CD14-positive monocyte (primary cell): ENCODE measurements around the gene PIK3R4. TPM values are rescaled to one million over a fixed set of nuclear protein-coding genes. Genes with fewer than 3 reads are reported as not detected.

Experiments
- DNase-seq, 3 donors: peaks; one replicate each; pipeline ENCODE4 v3.0.0-alpha.2; 2011 to 2022
- H2AFZ ChIP-seq: 2 replicates; pipeline ENCODE4 v1.6.0; 2012; ENCODE audit warnings: mild to moderate bottlenecking, low read depth, low read length, inconsistent platforms; ENCODE audit not compliant: insufficient read depth, poor library complexity, severe bottlenecking
- H3K27ac ChIP-seq, 2 donors: 1 replicate in 1 of 2; 2 replicates in 1 of 2; pipeline ENCODE4 v1.5.1; 2012 to 2013; ENCODE audit warnings: low read length in 2 of 2, control low read depth in 1 of 2, inconsistent platforms in 1 of 2, low read depth in 1 of 2, mild to moderate bottlenecking in 1 of 2
- H3K27me3 ChIP-seq, 2 donors: one replicate each; pipeline versions ENCODE4 v1.6.0 to v1.6.1; 2011 to 2013; ENCODE audit warnings: low read length in 2 of 2; ENCODE audit not compliant: control insufficient read depth in 2 of 2, insufficient read depth in 2 of 2
- H3K36me3 ChIP-seq, 2 donors: replicated peaks in 1 of 2; 1 replicate in 1 of 2; 2 replicates in 1 of 2; pipeline versions ENCODE4 v1.5.1 to v1.6.1; 2012 to 2013; ENCODE audit warnings: low read length in 2 of 2, control low read depth in 1 of 2, inconsistent platforms in 1 of 2, mild to moderate bottlenecking in 1 of 2; ENCODE audit not compliant: insufficient read depth in 2 of 2, control insufficient read depth in 1 of 2
- H3K4me1 ChIP-seq, 2 donors: 1 replicate in 1 of 2; 2 replicates in 1 of 2; pipeline versions ENCODE4 v1.5.1 to v1.6.1; 2012 to 2013; ENCODE audit warnings: low read length in 2 of 2, control low read depth in 1 of 2, inconsistent platforms in 1 of 2, mild to moderate bottlenecking in 1 of 2, moderate library complexity in 1 of 2; ENCODE audit not compliant: insufficient read depth in 2 of 2, control insufficient read depth in 1 of 2
- H3K4me2 ChIP-seq: replicated peaks from 2 replicates; pipeline ENCODE3; 2012; ENCODE audit warnings: low read length, moderate library complexity, mild to moderate bottlenecking; ENCODE audit not compliant: poor library complexity, severe bottlenecking; ENCODE audit errors: extremely low read depth
- H3K4me3 ChIP-seq, 3 experiments: fragments of 200-600 bp in 1 of 3; sonication (generic) in 1 of 3; replicated peaks in 1 of 3; 1 replicate in 2 of 3; 2 replicates in 1 of 3; pipeline ENCODE4 v1.5.1; 2011 to 2013; ENCODE audit warnings: low read length in 3 of 3, mild to moderate bottlenecking in 3 of 3, control low read depth in 2 of 3, low read depth in 2 of 3, inconsistent platforms in 1 of 3, moderate library complexity in 1 of 3
- H3K79me2 ChIP-seq: 2 replicates; pipeline ENCODE4 v1.6.0; 2012; ENCODE audit warnings: mild to moderate bottlenecking, control low read depth, inconsistent platforms, low read length, moderate library complexity; ENCODE audit not compliant: insufficient read depth
- H3K9ac ChIP-seq: 2 replicates; pipeline ENCODE4 v1.6.0; 2017; ENCODE audit warnings: low read length, mild to moderate bottlenecking; ENCODE audit not compliant: insufficient read depth, poor library complexity, severe bottlenecking
- H3K9me3 ChIP-seq, 2 donors: replicated peaks in 1 of 2; 1 replicate in 1 of 2; 2 replicates in 1 of 2; pipeline versions ENCODE4 v1.5.1 to v1.6.1; 2012 to 2013; ENCODE audit warnings: low read length in 2 of 2, control low read depth in 1 of 2; ENCODE audit not compliant: control insufficient read depth in 1 of 2, insufficient read depth in 1 of 2
- H4K20me1 ChIP-seq: 2 replicates; pipeline ENCODE4 v1.6.0; 2012; ENCODE audit warnings: mild to moderate bottlenecking, low read length, control low read depth, moderate library complexity; ENCODE audit not compliant: insufficient read depth
- H3K27ac Mint-ChIP-seq, 7 donors: one replicate each; pipeline ENCODE4 v1.8.0; 2020; ENCODE audit warnings: mild to moderate bottlenecking in 7 of 7, mixed read lengths in 7 of 7, moderate library complexity in 6 of 7, inconsistent platforms in 2 of 7
- H3K27me3 Mint-ChIP-seq, 3 donors: one replicate each; pipeline ENCODE4 v1.8.0; 2021 to 2022; ENCODE audit warnings: low read depth in 3 of 3, mild to moderate bottlenecking in 3 of 3, mixed read lengths in 3 of 3, moderate library complexity in 3 of 3, inconsistent platforms in 1 of 3
- H3K36me3 Mint-ChIP-seq, 2 donors: one replicate each; pipeline ENCODE4 v1.8.0; 2020; ENCODE audit warnings: mixed read lengths in 2 of 2, inconsistent platforms in 1 of 2, mild to moderate bottlenecking in 1 of 2
- H3K4me1 Mint-ChIP-seq: one replicate; pipeline ENCODE4 v1.8.0; 2020; ENCODE audit warnings: mild to moderate bottlenecking, mixed read lengths
- H3K4me3 Mint-ChIP-seq, 2 donors: one replicate each; pipeline ENCODE4 v1.8.0; 2020; ENCODE audit warnings: mild to moderate bottlenecking in 2 of 2, mixed read lengths in 2 of 2, moderate library complexity in 1 of 2
- H3K9me3 Mint-ChIP-seq, 7 donors: one replicate each; pipeline ENCODE4 v1.8.0; 2020 to 2022; ENCODE audit warnings: mixed read lengths in 7 of 7, mild to moderate bottlenecking in 6 of 7, moderate library complexity in 6 of 7, inconsistent platforms in 2 of 7
- CTCF ChIP-seq: fragments of 200-600 bp; IDR thresholded peaks from one replicate; pipeline ENCODE4 v1.8.0; 2022; ENCODE audit warnings: antibody characterized with exemption, mild to moderate bottlenecking
- WGBS: methylation state at CpG from one replicate; pipeline ENCODE4 v1.1.5; 2013; ENCODE audit warnings: missing lambda C conversion rate; ENCODE audit not compliant: insufficient coverage; 5-methylcytosine and 5-hydroxymethylcytosine counted together
- intact Hi-C, 2 donors: fragments of 100-400 bp; cut with micrococcal nuclease; formaldehyde crosslinking; loops; one replicate each; pipeline versions ENCODE4 v1.15.0 to v1.15.1; 2023
- polyA plus RNA-seq, 3 donors: library from polyadenylated mRNA; depleted of rRNA in 1 of 3; unstranded in 2 of 3; stranded (reverse) in 1 of 3; fragments of 300-500 nt in 2 of 3; fragments of >200 nt in 1 of 3; fragmentation: Illumina TruSeq in 2 of 3; gene quantifications; 1 replicate in 2 of 3; 2 replicates in 1 of 3; pipeline ENCODE4 v1.2.3, GENCODE V29; 2012 to 2021

The PIK3R4 gene
- polyA plus RNA-seq, 3 donors = 6.5 to 18.7 (median 10.1) TPM

GRCh38 chr3:130759692-130760338 is 13.2 kb upstream of the PIK3R4 start:
- DNase-seq = peak; percentile 44 to 59 (median 57)
- Mint-ChIP-seq H3K27me3 (peaks cover 0 to 2% (median 0%) of the 10 kb centered on the region in 3 donors), H3K4me3 (no peak overlapping the region), H3K27ac (no peak overlapping the region), H3K9me3 (no peaks in the 10 kb centered on the region), H3K4me1 (no peaks in the 10 kb centered on the region), H3K36me3 (no peaks in the 10 kb centered on the region)
- Histone ChIP-seq H3K4me2 (no peak overlapping the region), H3K27ac (no peak overlapping the region), H2AFZ (no peak overlapping the region), H3K4me1 (no peaks in the 10 kb centered on the region), H3K27me3 (no peaks in the 10 kb centered on the region), H3K36me3 (no peaks in the 10 kb centered on the region), H4K20me1 (no peaks in the 10 kb centered on the region), H3K4me3 (no peak overlapping the region), H3K9ac (no peak overlapping the region), H3K79me2 (no peaks in the 10 kb centered on the region), H3K9me3 (no peaks in the 10 kb centered on the region)
- WGBS = no CpG with 5 or more reads among the region's 4 CpGs
- peak; percentile 78 for TF ChIP-seq CTCF
- intact Hi-C loops = loop anchor here (5.0 kb wide), 1 partner anchor 132 kb away; the partner anchor contains the start of gene ATP2C1 (in 2 of the 2)

- DNase-seq = no peak
- Mint-ChIP-seq H3K27ac (no peak overlapping the region), H3K4me1 (no peaks in the 10 kb centered on the region), H3K27me3 (peaks cover 0 to 2% (median 0%) of the 10 kb centered on the region in 3 donors), H3K36me3 (no peaks in the 10 kb centered on the region), H3K4me3 (no peak overlapping the region), H3K9me3 (no peaks in the 10 kb centered on the region)
- no peak overlapping the region for H3K4me2 ChIP-seq
- H3K27me3 ChIP-seq = no peaks in the 10 kb centered on the region
- H3K9me3 ChIP-seq = no peaks in the 10 kb centered on the region
- no peak overlapping the region for H3K4me3 ChIP-seq
- no peak overlapping the region for H3K9ac ChIP-seq
- H3K27ac ChIP-seq = no peak overlapping the region
- no peaks in the 10 kb centered on the region for H4K20me1 ChIP-seq
- no peak overlapping the region for H2AFZ ChIP-seq
- H3K79me2 ChIP-seq = no peaks in the 10 kb centered on the region
- H3K4me1 ChIP-seq = no peaks in the 10 kb centered on the region
- intact Hi-C loops = no loop called here
- no peaks in the 10 kb centered on the region for H3K36me3 ChIP-seq
- 86% methylated on average over 1 of the region's 7 CpGs for whole genome bisulfite sequencing
- TF ChIP-seq CTCF = no peak
Measured at GRCh38 chr3:130758624-130759369, 12.2 kb upstream of the PIK3R4 start.
